RPMI7951 (cell line): ENCODE data around the gene PDE6G. TPM values are rescaled to one million over a fixed set of nuclear protein-coding genes. Genes with fewer than 3 reads are reported as not detected.
A peak's percentile ranks its signal among the peaks of the same experiment; 100 is the strongest.
"Not testable (repeated sequence)": the region's sequence is repeated elsewhere in the genome, so short reads cannot be mapped to it uniquely, and the experiment has no call there.

Source experiments
- DNase-seq: peaks from one replicate; pipeline ENCODE4 v3.0.0-alpha.2; 2012; ENCODE audit warnings: low read depth
- total RNA-seq: library from RNA; depleted of rRNA; stranded (reverse); fragments of >200 nt; shearing (Covaris generic); gene quantifications from 2 replicates; pipeline ENCODE4 v1.2.3, GENCODE V29; 2014; rRNA removed

PDE6G gene
- total RNA-seq, 1 experiment from 2014 or later: not detected

- DNase-seq: no peak
Measured at GRCh38 chr17:81635431-81635830, 20.9 kb downstream of the PDE6G start.

GRCh38 chr17:81631482-81631881 is 24.9 kb downstream of the PDE6G start:
- DNase-seq: no peak

- DNase-seq: no peak
Measured at GRCh38 chr17:81630274-81630673, 26.1 kb downstream of the PDE6G start.

GRCh38 chr17:81621494-81622130 is 34.7 kb downstream of the PDE6G start:
- DNase-seq: no peak

- DNase-seq: not testable (repeated sequence)
Measured at GRCh38 chr17:81618307-81618706, 38.0 kb downstream of the PDE6G start.

- DNase-seq: no peak
Measured at GRCh38 chr17:81616877-81617276, 39.5 kb downstream of the PDE6G start.

- no peak for DNase-seq
Measured at GRCh38 chr17:81615401-81615930, 40.9 kb downstream of the PDE6G start.

- no peak for DNase-seq
Measured at GRCh38 chr17:81612172-81612970, 44.0 kb downstream of the PDE6G start.

- no peak for DNase-seq
Measured at GRCh38 chr17:81609541-81610311, 46.6 kb downstream of the PDE6G start.

GRCh38 chr17:81608605-81609004 is 47.7 kb downstream of the PDE6G start:
- DNase-seq: no peak

GRCh38 chr17:81608082-81608481 is 48.3 kb downstream of the PDE6G start:
- DNase-seq: no peak

- no peak for DNase-seq
Measured at GRCh38 chr17:81607431-81607830, 48.9 kb downstream of the PDE6G start.

- DNase-seq: no peak
Measured at GRCh38 chr17:81603846-81604610, 52.3 kb downstream of the PDE6G start.

- peak; percentile 65 for DNase-seq
Measured at GRCh38 chr17:81601525-81602120, 54.7 kb downstream of the PDE6G start.

Other genes starting within 250 kb of the PDE6G start
- gene ACTG1, start 143.7 kb downstream of the PDE6G start, total RNA-seq: 1,818 and 2,136 TPM in 2 replicates
- not detected in 2 replicates for gene FSCN2, start 128.2 kb downstream of the PDE6G start, total RNA-seq
- gene FAAP100, start 104.2 kb downstream of the PDE6G start, total RNA-seq: 8.2 and 13.0 TPM in 2 replicates
- gene NPLOC4, start 19.4 kb downstream of the PDE6G start, total RNA-seq: 26.9 and 30.8 TPM in 2 replicates
- 1.3 and 2.1 TPM in 2 replicates for gene TSPAN10, start 19.3 kb downstream of the PDE6G start, total RNA-seq
- gene OXLD1, start 10.1 kb upstream of the PDE6G start, total RNA-seq: 36.5 and 54.0 TPM in 2 replicates
- gene CCDC137, start 10.2 kb upstream of the PDE6G start, total RNA-seq: 7.7 and 14.1 TPM in 2 replicates
- gene ARL16, start 27.3 kb upstream of the PDE6G start, total RNA-seq: 28.6 and 30.9 TPM in 2 replicates
- 42.4 and 47.5 TPM in 2 replicates for gene HGS, start 27.5 kb upstream of the PDE6G start, total RNA-seq
- gene MRPL12, start 46.8 kb upstream of the PDE6G start, total RNA-seq: 12.6 and 13.0 TPM in 2 replicates
- gene SLC25A10, start 55.7 kb upstream of the PDE6G start, total RNA-seq: 45.9 and 53.0 TPM in 2 replicates
- gene GCGR, start 147.6 kb upstream of the PDE6G start, total RNA-seq: not detected in 2 replicates
- gene MCRIP1, start 176.7 kb upstream of the PDE6G start, total RNA-seq: 34.1 and 48.1 TPM in 2 replicates
- gene PPP1R27, start 178.5 kb upstream of the PDE6G start, total RNA-seq: not detected in 2 replicates
- gene P4HB, start 204.0 kb upstream of the PDE6G start, total RNA-seq: 666 and 757 TPM in 2 replicates
- gene ARHGDIA, start 214.8 kb upstream of the PDE6G start, total RNA-seq: 137 and 170 TPM in 2 replicates
- gene ALYREF, start 235.0 kb upstream of the PDE6G start, total RNA-seq: 159 and 274 TPM in 2 replicates
- 241 and 342 TPM in 2 replicates for gene ANAPC11, start 235.2 kb upstream of the PDE6G start, total RNA-seq
- gene NPB, start 245.7 kb upstream of the PDE6G start, total RNA-seq: 3.7 and 3.9 TPM in 2 replicates